Activated CD8-positive, alpha-beta memory T cell treated with anti-CD3 and anti-CD28 coated beads, Interleukin-2, amount 50 U/mL, for 1 hour (primary cell): ENCODE measurements around the gene IDUA.
"Not testable (repeated sequence)": the region's sequence is repeated elsewhere in the genome, so short reads cannot be mapped to it uniquely, and the experiment has no call there.

Experiments
- DNase-seq: peaks from one replicate; pipeline ENCODE4 v3.0.0-alpha.2; 2020; ENCODE audit errors: extremely low read depth

IDUA gene

GRCh38 chr4:1045193-1045594 lies 58.4 kb downstream of the IDUA start:
- no peak for DNase-seq

- DNase-seq: no peak
Measured at GRCh38 chr4:1045595-1046201, 58.9 kb downstream of the IDUA start.

DNA sequence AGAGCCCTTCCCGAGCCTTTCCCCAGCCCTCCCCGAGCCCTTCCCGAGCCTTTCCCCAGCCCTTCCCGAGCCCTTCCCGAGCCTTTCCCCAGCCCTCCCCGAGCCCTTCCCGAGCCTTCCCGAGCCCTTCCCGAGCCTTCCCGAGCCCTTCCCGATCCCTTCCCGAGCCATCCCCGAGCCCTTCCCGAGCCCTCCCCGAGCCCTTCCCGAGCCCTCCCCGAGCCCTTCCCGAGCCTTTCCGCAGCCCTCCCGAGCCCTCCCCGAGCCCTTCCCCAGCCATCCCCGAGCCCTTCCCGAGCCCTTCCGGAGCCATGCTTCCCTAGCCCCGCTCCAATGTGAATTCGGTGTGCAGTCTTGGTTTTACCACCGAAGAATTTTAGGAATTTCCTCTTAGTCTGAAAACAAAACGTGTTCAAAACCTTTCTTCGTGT lies 59.8 kb downstream of the IDUA start:
- DNase-seq: not testable (repeated sequence)

- no peak for DNase-seq
Measured at GRCh38 chr4:1047106-1047975, 60.5 kb downstream of the IDUA start.

GRCh38 chr4:1047976-1048772 lies 61.3 kb downstream of the IDUA start:
- DNase-seq: no peak

- DNase-seq: no peak
Measured at GRCh38 chr4:1048773-1049590, 62.1 kb downstream of the IDUA start.

DNA sequence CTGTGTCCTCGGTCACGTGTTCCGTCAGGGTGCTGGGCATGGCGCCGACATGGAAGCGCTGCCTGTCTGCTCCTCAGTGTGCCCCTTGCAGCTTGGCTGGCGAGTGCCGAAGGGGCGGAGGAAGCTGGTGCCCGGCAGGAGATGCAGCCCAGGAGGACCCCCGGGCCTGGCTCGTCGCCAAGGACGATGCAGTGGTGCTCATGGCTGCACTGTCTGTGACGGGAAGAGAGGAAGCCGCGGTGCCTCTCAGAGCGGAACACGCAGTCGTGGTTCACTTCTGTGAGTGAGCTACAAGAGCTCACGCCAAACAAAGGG lies 62.7 kb downstream of the IDUA start:
- no peak for DNase-seq

DNA sequence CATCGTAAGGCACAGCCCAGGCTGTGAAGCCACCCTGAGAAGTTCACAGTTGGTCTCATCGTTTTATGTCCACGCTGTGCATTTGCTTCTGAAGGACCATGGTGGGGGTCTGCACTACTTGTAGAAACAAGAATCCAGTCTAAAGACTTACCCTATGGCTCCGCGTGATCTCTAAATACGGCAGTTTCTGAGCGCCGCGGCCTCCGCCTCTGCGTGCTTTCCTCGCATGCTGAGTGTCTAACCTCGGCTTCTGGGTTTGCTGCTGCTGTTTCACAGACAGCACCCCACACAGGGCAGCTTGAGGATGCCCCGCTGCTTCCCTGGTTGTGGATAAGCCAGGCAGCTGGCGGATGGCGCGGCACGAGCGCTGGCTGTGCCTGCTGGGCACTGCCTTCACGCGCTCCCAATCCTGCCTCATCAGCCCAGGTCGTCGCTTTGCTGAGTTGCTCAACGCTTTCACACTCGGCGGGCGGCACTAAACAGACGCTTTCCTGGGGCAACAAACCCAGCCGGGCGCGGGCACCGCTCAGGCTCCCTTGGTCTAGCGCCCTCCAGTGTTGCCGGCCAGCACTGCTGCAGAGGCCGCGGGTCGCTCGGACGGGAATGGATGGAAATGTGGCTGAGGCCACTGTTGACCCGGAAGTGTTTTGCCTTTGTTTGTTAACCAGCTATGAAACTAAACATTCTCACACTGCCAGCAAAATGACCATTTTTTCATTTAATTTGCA lies 63.8 kb downstream of the IDUA start:
- DNase-seq: no peak

GRCh38 chr4:1051472-1051871 lies 64.6 kb downstream of the IDUA start:
- DNase-seq: no peak

- DNase-seq: no peak
Measured at GRCh38 chr4:1052231-1052671, 65.4 kb downstream of the IDUA start.

DNA sequence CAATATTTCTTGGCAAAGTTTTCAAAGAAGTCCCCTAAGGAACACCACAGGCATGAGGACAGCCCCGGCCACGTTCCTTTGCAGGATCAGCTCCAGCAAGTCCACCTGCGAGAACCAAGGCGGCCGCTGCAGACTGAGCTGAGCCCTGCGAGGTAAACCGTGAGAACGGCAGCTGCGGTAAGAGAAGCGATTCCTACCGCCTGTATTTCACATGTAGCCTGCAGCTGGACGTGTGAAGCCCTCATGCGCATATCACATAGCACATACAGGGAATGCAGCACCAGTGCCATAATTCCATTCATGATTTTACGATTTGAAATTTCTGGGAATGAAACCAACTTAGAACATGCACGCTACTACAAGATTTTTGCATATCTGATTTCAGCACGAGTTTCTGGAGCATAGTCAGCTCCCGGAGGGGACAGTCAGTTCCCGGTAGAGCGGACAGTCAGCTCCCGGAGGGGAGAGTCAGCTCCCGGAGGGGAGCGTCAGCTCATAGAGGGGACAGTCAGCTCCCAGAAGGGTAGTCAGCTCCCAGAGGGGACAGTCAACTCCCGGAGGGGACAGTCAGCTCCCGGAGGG lies 66.3 kb downstream of the IDUA start:
- no peak for DNase-seq

DNA sequence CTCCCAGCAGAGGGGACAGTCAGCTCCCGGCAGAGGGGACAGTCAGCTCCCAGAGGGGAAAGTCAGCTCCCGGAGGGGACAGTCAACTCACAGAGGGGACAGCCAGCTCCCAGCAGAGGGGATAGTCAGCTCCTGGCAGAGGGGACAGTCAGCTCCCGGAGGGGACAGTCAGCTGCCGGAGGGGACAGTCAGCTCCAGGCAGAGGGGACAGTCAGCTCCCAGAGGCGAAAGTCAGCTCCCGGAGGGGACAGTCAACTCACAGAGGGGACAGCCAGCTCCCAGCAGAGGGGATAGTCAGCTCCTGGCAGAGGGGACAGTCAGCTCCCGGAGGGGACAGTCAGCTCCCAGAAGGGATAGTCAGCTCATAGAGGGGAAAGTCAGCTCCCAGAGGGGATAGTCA lies 67.0 kb downstream of the IDUA start:
- not testable (repeated sequence) for DNase-seq
